Hepatocyte (in vitro differentiated cells): ENCODE results near the gene ERCC8. TPM values are rescaled to one million over a fixed set of nuclear protein-coding genes. Genes with fewer than 3 reads are reported as not detected.

ENCODE experiments used
- DNase-seq: peaks from one replicate; pipeline ENCODE4 v3.0.0-alpha.2; 2016; ENCODE audit warnings: low spot score
- H2AFZ ChIP-seq: fragments of 200-600 bp; sonication (generic); 2 replicates; pipeline ENCODE4 v1.6.0; 2016; ENCODE audit warnings: antibody characterized with exemption, mild to moderate bottlenecking
- H3K27ac ChIP-seq: fragments of 200-600 bp; sonication (generic); 2 replicates; pipeline ENCODE4 v1.5.1; 2016; ENCODE audit warnings: mild to moderate bottlenecking
- H3K27me3 ChIP-seq: fragments of 200-600 bp; sonication (generic); 2 replicates; pipeline ENCODE4 v1.6.1; 2016
- H3K36me3 ChIP-seq: fragments of 200-600 bp; sonication (generic); replicated peaks from 2 replicates; pipeline ENCODE4 v1.5.1; 2016; ENCODE audit warnings: low read depth; ENCODE audit not compliant: insufficient read depth
- H3K4me1 ChIP-seq: fragments of 200-600 bp; sonication (generic); 2 replicates; pipeline ENCODE4 v1.5.1; 2016; ENCODE audit warnings: mild to moderate bottlenecking, moderate library complexity; ENCODE audit not compliant: insufficient read depth
- H3K4me2 ChIP-seq: fragments of 200-600 bp; sonication (generic); 2 replicates; pipeline ENCODE4 v1.6.0; 2016
- H3K4me3 ChIP-seq: fragments of 200-600 bp; sonication (generic); 2 replicates; pipeline ENCODE4 v1.5.1; 2016; ENCODE audit warnings: mild to moderate bottlenecking
- H3K79me2 ChIP-seq: fragments of 200-600 bp; sonication (generic); 2 replicates; pipeline ENCODE4 v1.6.0; 2017; ENCODE audit warnings: mild to moderate bottlenecking
- H3K9me2 ChIP-seq: fragments of 200-600 bp; sonication (generic); replicated peaks from 2 replicates; pipeline ENCODE4 v1.6.0; 2017; ENCODE audit warnings: mild to moderate bottlenecking; ENCODE audit not compliant: insufficient read depth
- H3K9me3 ChIP-seq: fragments of 200-600 bp; sonication (generic); 2 replicates; pipeline ENCODE4 v1.5.1; 2016; ENCODE audit warnings: low read depth, mild to moderate bottlenecking
- H4K20me1 ChIP-seq: fragments of 200-600 bp; sonication (generic); 2 replicates; pipeline ENCODE4 v1.6.0; 2016; ENCODE audit warnings: mild to moderate bottlenecking; ENCODE audit not compliant: insufficient read depth, poor library complexity, severe bottlenecking
- EZH2 ChIP-seq: fragments of 200-600 bp; sonication (generic); IDR thresholded peaks from 2 replicates; pipeline ENCODE4 v1.6.1; 2016; ENCODE audit warnings: antibody characterized with exemption, mild to moderate bottlenecking, borderline replicate concordance
- EZH2phosphoT487 ChIP-seq: fragments of 200-600 bp; sonication (generic); IDR thresholded peaks from one replicate; pipeline ENCODE4 v1.6.1; 2018; ENCODE audit warnings: antibody characterized with exemption, mild to moderate bottlenecking, low read depth, moderate library complexity; ENCODE audit not compliant: unreplicated experiment, severe bottlenecking
- WGBS: methylation state at CpG from one replicate; pipeline ENCODE4 v1.1.6; 2016; ENCODE audit warnings: low lambda C conversion rate; ENCODE audit errors: missing lambda C conversion rate; 5-methylcytosine and 5-hydroxymethylcytosine counted together
- polyA plus RNA-seq: library from polyadenylated mRNA; unstranded; fragments of >200 nt; fragmentation: Nextera tagmentation; extraction: Ambion mirVana; gene quantifications from 2 replicates; pipeline ENCODE4 v1.2.1, GENCODE V29; 2016
- total RNA-seq: library from RNA; depleted of rRNA; stranded (reverse); fragments of >200 nt; gene quantifications from 2 replicates; pipeline ENCODE4 v1.2.3, GENCODE V29; 2014
- TF ChIP-seq, protein P1 (sequence below): fragments of 200-600 bp; sonication (generic); IDR thresholded peaks from 2 replicates; pipeline ENCODE4 v1.5.1; 2016; ENCODE audit warnings: antibody characterized with exemption, mild to moderate bottlenecking; ENCODE audit not compliant: poor library complexity

Gene ERCC8
- total and polyA plus RNA-seq, 2 experiments from 2014 or later: 6.4 to 16.8 TPM

DNA sequence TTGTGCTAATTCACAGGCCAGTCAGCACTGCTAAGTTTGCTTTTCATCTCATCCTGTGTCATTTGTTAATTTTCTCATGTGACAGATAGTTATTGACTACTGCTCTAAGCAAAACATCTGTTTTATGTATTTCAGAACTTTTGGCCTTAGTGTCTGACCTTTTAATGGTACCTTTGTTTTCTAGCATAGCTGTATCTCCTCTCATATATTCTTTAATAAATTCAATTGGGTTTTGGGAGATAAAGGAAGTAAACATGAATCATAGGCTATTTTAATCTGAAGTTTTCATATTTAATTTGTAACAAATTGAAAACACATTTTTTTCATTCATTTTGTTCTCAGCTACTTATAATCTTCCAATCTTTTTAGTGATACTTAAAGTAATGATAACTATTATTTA lies 13.2 kb upstream of the ERCC8 start:
- Histone ChIP-seq H3K4me1 (no peaks in the 10 kb centered on the region), H3K9me3 (peaks cover 8% of the 10 kb centered on the region), H3K9me2 (no peaks in the 10 kb centered on the region), H3K27me3 (no peaks in the 10 kb centered on the region), H2AFZ (no peak overlapping the region), H3K4me3 (no peak overlapping the region), H4K20me1 (no peaks in the 10 kb centered on the region), H3K79me2 (peaks cover 58% of the 10 kb centered on the region), H3K36me3 (no peaks in the 10 kb centered on the region), H3K4me2 (no peak overlapping the region), H3K27ac (no peak overlapping the region)
- TF ChIP-seq EZH2: no peak
- no peak for DNase-seq

DNA sequence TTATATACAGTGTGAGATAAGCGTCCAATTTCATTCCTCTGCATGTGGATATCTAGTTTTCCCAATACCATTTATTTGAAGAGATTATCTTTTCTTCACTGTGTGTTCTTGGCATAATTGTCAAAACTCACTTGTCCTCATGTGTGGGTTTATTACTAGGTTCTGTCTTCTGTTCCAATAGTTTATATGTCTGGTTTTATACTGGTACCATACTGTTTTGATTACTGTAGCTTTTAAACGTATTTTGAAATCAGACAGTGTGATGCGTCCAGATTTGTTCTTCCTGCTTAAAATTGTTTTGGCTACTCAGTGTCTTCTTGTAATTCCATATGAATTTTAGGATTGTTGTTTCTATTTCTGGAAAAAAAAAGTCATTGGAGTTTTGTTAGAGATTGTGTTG lies 10.4 kb upstream of the ERCC8 start:
- no peak for DNase-seq
- Histone ChIP-seq H3K4me2 (no peak overlapping the region), H3K9me2 (no peaks in the 10 kb centered on the region), H4K20me1 (no peaks in the 10 kb centered on the region), H3K4me3 (no peak overlapping the region), H3K79me2 (peaks cover 81% of the 10 kb centered on the region), H3K27ac (no peak overlapping the region), H3K9me3 (peaks cover 8% of the 10 kb centered on the region), H3K27me3 (no peaks in the 10 kb centered on the region), H3K4me1 (no peaks in the 10 kb centered on the region), H3K36me3 (no peaks in the 10 kb centered on the region), H2AFZ (no peak overlapping the region)
- TF ChIP-seq EZH2 (no peak), EZH2phosphoT487 (no peak)
- TF ChIP-seq, protein P1, sequence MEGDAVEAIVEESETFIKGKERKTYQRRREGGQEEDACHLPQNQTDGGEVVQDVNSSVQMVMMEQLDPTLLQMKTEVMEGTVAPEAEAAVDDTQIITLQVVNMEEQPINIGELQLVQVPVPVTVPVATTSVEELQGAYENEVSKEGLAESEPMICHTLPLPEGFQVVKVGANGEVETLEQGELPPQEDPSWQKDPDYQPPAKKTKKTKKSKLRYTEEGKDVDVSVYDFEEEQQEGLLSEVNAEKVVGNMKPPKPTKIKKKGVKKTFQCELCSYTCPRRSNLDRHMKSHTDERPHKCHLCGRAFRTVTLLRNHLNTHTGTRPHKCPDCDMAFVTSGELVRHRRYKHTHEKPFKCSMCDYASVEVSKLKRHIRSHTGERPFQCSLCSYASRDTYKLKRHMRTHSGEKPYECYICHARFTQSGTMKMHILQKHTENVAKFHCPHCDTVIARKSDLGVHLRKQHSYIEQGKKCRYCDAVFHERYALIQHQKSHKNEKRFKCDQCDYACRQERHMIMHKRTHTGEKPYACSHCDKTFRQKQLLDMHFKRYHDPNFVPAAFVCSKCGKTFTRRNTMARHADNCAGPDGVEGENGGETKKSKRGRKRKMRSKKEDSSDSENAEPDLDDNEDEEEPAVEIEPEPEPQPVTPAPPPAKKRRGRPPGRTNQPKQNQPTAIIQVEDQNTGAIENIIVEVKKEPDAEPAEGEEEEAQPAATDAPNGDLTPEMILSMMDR: no peak
- WGBS: 96% methylated on average over 3 of the region's 3 CpGs

DNA sequence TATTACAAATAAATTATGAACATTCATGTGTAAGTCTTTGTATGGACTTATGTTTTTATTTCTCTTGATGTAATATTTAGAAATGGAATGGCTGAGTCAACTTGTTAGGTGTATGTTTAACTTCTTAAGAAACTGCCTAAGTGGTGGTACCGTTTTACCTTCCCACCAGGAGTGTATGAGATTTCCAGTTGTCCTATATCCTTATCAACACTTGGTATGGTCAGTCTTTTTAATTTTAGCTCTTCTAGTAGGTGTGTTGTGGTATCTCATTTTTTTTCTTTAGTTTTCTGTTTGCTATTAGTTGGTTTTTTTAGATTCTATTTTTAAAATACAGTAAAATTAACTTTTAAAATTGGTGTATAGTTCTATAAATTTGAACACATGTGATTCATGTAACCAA lies 3.9 kb upstream of the ERCC8 start:
- no peak for TF ChIP-seq EZH2phosphoT487
- no peak for TF ChIP-seq EZH2
- TF ChIP-seq, protein P1: no peak
- Histone ChIP-seq H3K27ac (no peak overlapping the region), H3K79me2 (peaks cover 85% of the 10 kb centered on the region), H3K36me3 (no peaks in the 10 kb centered on the region), H3K9me3 (no peaks in the 10 kb centered on the region), H4K20me1 (no peaks in the 10 kb centered on the region), H3K9me2 (no peaks in the 10 kb centered on the region), H2AFZ (no peak overlapping the region), H3K4me1 (peaks cover 4% of the 10 kb centered on the region), H3K4me2 (no peak overlapping the region), H3K4me3 (no peak overlapping the region), H3K27me3 (no peaks in the 10 kb centered on the region)
- DNase-seq: no peak
- 93% methylated on average over 1 of the region's 1 CpG for WGBS

- H3K79me2 ChIP-seq: peaks cover 85% of the 10 kb centered on the region
- H3K4me2 ChIP-seq: peak overlapping the region; percentile 85
- no peaks in the 10 kb centered on the region for H3K27me3 ChIP-seq
- peak overlapping the region; percentile 94 for H2AFZ ChIP-seq
- H3K27ac ChIP-seq: peak overlapping the region; percentile 89
- no peaks in the 10 kb centered on the region for H3K9me3 ChIP-seq
- TF ChIP-seq EZH2phosphoT487: no peak
- TF ChIP-seq, protein P1: no peak
- TF ChIP-seq EZH2: no peak
- DNase-seq: no peak
- H3K4me1 ChIP-seq: peaks cover 5% of the 10 kb centered on the region
- no peaks in the 10 kb centered on the region for H3K36me3 ChIP-seq
- H3K9me2 ChIP-seq: no peaks in the 10 kb centered on the region
- WGBS: 5% methylated on average over 18 of the region's 18 CpGs
- H3K4me3 ChIP-seq: peak overlapping the region; percentile 73
- H4K20me1 ChIP-seq: no peaks in the 10 kb centered on the region
Observed at GRCh38 chr5:60945813-60946187, 930 bp upstream of the ERCC8 start.
